Endodermal cell (in vitro differentiated cells): ENCODE results near the gene UNC5C. TPM values are rescaled to one million over a fixed set of nuclear protein-coding genes. Genes with fewer than 3 reads are reported as not detected.

ENCODE experiments used
- DNase-seq: peaks from one replicate; pipeline ENCODE4 v3.0.0-alpha.2; 2017
- H3K27ac ChIP-seq: 2 replicates; pipeline ENCODE4 v1.5.1; 2013; ENCODE audit warnings: mild to moderate bottlenecking, low read depth, low read length, moderate library complexity
- H3K27me3 ChIP-seq: 2 replicates; pipeline ENCODE4 v1.6.1; 2013; ENCODE audit warnings: mild to moderate bottlenecking, low read length, moderate library complexity; ENCODE audit not compliant: insufficient read depth, control insufficient read depth, poor library complexity, severe bottlenecking
- H3K36me3 ChIP-seq: 2 replicates; pipeline ENCODE4 v1.7.0; 2013; ENCODE audit warnings: mild to moderate bottlenecking, low read length, moderate library complexity; ENCODE audit not compliant: control insufficient read depth, insufficient read depth
- H3K4me1 ChIP-seq: one replicate; pipeline ENCODE4 v1.7.0; 2013; ENCODE audit warnings: low read length; ENCODE audit not compliant: control insufficient read depth, insufficient read depth
- H3K4me3 ChIP-seq: 2 replicates; pipeline ENCODE4 v1.5.1; 2013; ENCODE audit warnings: mild to moderate bottlenecking, low read length, moderate library complexity
- H3K9ac ChIP-seq: 2 replicates; pipeline ENCODE4 v1.6.1; 2013; ENCODE audit warnings: mild to moderate bottlenecking, low read length, moderate library complexity; ENCODE audit not compliant: poor library complexity, severe bottlenecking; ENCODE audit errors: extremely low read depth
- H3K9me3 ChIP-seq: 2 replicates; pipeline ENCODE4 v1.6.1; 2013; ENCODE audit warnings: mild to moderate bottlenecking, low read length, moderate library complexity; ENCODE audit not compliant: control insufficient read depth
- H3K27ac Mint-ChIP-seq: 2 replicates; pipeline ENCODE4 v1.8.0; 2020; ENCODE audit warnings: mixed read lengths
- H3K27me3 Mint-ChIP-seq: 2 replicates; pipeline ENCODE4 v1.8.0; 2021; ENCODE audit warnings: mild to moderate bottlenecking, mixed read lengths; ENCODE audit not compliant: insufficient read depth
- H3K36me3 Mint-ChIP-seq: 2 replicates; pipeline ENCODE4 v1.8.0; 2020; ENCODE audit warnings: low read depth, mixed read lengths
- H3K4me1 Mint-ChIP-seq: 2 replicates; pipeline ENCODE4 v1.8.0; 2020; ENCODE audit warnings: mixed read lengths
- H3K4me3 Mint-ChIP-seq: 2 replicates; pipeline ENCODE4 v1.8.0; 2020; ENCODE audit warnings: mild to moderate bottlenecking, moderate library complexity, mixed read lengths
- H3K9me3 Mint-ChIP-seq: 2 replicates; pipeline ENCODE4 v1.8.0; 2020; ENCODE audit warnings: mild to moderate bottlenecking, mixed read lengths
- WGBS, 2 experiments: methylation state at CpG; one replicate each; pipeline versions ENCODE4 v1.1.5 to v1.1.7; 2013; ENCODE audit warnings: missing lambda C conversion rate in 2 of 2, mixed read lengths in 1 of 2; ENCODE audit not compliant: insufficient coverage in 1 of 2, insufficient read length in 1 of 2; 5-methylcytosine and 5-hydroxymethylcytosine counted together
- total RNA-seq, 2 donors: library from RNA; stranded (reverse); fragmentation: NEBNext Ultra II Directional in 1 of 2; extraction: Animal tissue kit (Norgen Biotek cat#: 25700) in 1 of 2; gene quantifications; 2 replicates in 1 of 2; 3 replicates in 1 of 2; pipeline ENCODE4 v1.2.1, GENCODE V29; 2021
- TF ChIP-seq, protein P1 (sequence below): fragments of 200-600 bp; sonication (generic); conservative IDR thresholded peaks from 2 replicates; pipeline ENCODE4 v1.5.0; 2021; ENCODE audit warnings: antibody characterized with exemption, mild to moderate bottlenecking

The UNC5C gene
- total RNA-seq, 2 donors from 2014 or later = 2.0 to 7.2 TPM

- TF ChIP-seq, protein P1, sequence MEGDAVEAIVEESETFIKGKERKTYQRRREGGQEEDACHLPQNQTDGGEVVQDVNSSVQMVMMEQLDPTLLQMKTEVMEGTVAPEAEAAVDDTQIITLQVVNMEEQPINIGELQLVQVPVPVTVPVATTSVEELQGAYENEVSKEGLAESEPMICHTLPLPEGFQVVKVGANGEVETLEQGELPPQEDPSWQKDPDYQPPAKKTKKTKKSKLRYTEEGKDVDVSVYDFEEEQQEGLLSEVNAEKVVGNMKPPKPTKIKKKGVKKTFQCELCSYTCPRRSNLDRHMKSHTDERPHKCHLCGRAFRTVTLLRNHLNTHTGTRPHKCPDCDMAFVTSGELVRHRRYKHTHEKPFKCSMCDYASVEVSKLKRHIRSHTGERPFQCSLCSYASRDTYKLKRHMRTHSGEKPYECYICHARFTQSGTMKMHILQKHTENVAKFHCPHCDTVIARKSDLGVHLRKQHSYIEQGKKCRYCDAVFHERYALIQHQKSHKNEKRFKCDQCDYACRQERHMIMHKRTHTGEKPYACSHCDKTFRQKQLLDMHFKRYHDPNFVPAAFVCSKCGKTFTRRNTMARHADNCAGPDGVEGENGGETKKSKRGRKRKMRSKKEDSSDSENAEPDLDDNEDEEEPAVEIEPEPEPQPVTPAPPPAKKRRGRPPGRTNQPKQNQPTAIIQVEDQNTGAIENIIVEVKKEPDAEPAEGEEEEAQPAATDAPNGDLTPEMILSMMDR = no peak
- Histone ChIP-seq H3K4me1 (peaks cover 4% of the 10 kb centered on the region), H3K4me3 (no peak overlapping the region), H3K36me3 (no peaks in the 10 kb centered on the region), H3K27ac (no peak overlapping the region), H3K9me3 (no peaks in the 10 kb centered on the region), H3K27me3 (no peaks in the 10 kb centered on the region), H3K9ac (no peak overlapping the region)
- no peak for DNase-seq
- 93 to 100% methylated on average over 3 to 5 of the region's 7 CpGs for WGBS, 2 experiments
- Mint-ChIP-seq H3K4me1 (peaks cover 20% of the 10 kb centered on the region), H3K36me3 (no peaks in the 10 kb centered on the region), H3K4me3 (no peak overlapping the region), H3K9me3 (peaks cover 3% of the 10 kb centered on the region), H3K27ac (no peak overlapping the region), H3K27me3 (no peaks in the 10 kb centered on the region)
Measured at GRCh38 chr4:95232358-95233156, 316.2 kb downstream of the UNC5C start.

DNA sequence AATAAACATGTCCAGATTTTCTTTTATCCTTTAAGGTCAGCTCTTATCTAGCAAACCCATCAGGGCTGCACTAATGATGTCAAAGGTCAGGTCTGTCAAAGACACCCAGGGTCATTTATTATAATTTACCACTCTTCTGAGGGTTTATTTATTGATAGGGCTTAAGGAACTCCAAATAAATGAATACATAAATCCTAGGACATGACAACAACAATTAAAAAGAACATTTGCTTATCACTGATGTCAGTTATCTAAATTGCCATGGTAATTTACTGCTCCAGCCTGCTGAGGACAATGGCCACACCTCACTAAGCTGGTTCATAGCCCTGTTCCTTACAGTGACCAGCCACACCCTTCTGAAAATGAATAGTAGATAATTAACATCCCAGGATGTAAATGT, 317.1 kb downstream of the UNC5C start:
- no peaks in the 10 kb centered on the region for H3K36me3 ChIP-seq
- Mint-ChIP-seq H3K36me3 (no peaks in the 10 kb centered on the region), H3K27ac (no peak overlapping the region), H3K27me3 (no peaks in the 10 kb centered on the region), H3K4me1 (peaks cover 20% of the 10 kb centered on the region), H3K4me3 (no peak overlapping the region), H3K9me3 (peaks cover 3% of the 10 kb centered on the region)
- H3K9me3 ChIP-seq = no peaks in the 10 kb centered on the region
- H3K4me1 ChIP-seq = peaks cover 4% of the 10 kb centered on the region
- no peak for DNase-seq
- no peaks in the 10 kb centered on the region for H3K27me3 ChIP-seq
- H3K27ac ChIP-seq = no peak overlapping the region
- TF ChIP-seq, protein P1 = no peak
- no peak overlapping the region for H3K4me3 ChIP-seq
- H3K9ac ChIP-seq = no peak overlapping the region

- H3K9me3 Mint-ChIP-seq = no peaks in the 10 kb centered on the region
- H3K27ac Mint-ChIP-seq = no peak overlapping the region
- H3K4me3 Mint-ChIP-seq = no peak overlapping the region
- H3K36me3 ChIP-seq = no peaks in the 10 kb centered on the region
- no peaks in the 10 kb centered on the region for H3K4me1 ChIP-seq
- DNase-seq = no peak
- H3K4me3 ChIP-seq = no peak overlapping the region
- TF ChIP-seq, protein P1 = no peak
- 91 to 93% methylated on average over 4 to 6 of the region's 6 CpGs for WGBS, 2 experiments
- H3K9ac ChIP-seq = no peak overlapping the region
- H3K4me1 Mint-ChIP-seq = no peaks in the 10 kb centered on the region
- no peaks in the 10 kb centered on the region for H3K27me3 ChIP-seq
- H3K9me3 ChIP-seq = no peaks in the 10 kb centered on the region
- no peak overlapping the region for H3K27ac ChIP-seq
- H3K36me3 Mint-ChIP-seq = no peaks in the 10 kb centered on the region
- no peaks in the 10 kb centered on the region for H3K27me3 Mint-ChIP-seq
Measured at GRCh38 chr4:95225849-95226248, 322.9 kb downstream of the UNC5C start.
